IMR-90 (cell line): ENCODE measurements around the gene HRH3. TPM values are rescaled to one million over a fixed set of nuclear protein-coding genes. Genes with fewer than 3 reads are reported as not detected.

Experiments
- ATAC-seq: fragments of 200-7000 bp; cut with Tn5 transposase; 2 replicates; pipeline ENCODE4 v1.9.1; 2020; ENCODE audit warnings: low read depth, mild to moderate bottlenecking, moderate library complexity
- BruUV-seq: library from RNA; stranded (reverse); fragments of 400-500 nt; replicated peaks from 2 replicates; lab custom pipeline; 2021; lab: Mats Ljungman, UMichigan
- CTCF ChIA-PET: fragments of 300-600 bp; formaldehyde crosslinking; extraction: SDS; loops from one replicate; lab custom pipeline; 2021; ENCODE audit warnings: antibody characterized with exemption; lab: Yijun Ruan, JAX
- POLR2A ChIA-PET: fragments of 300-600 bp; sonication (Branson Sonifier 250); formaldehyde crosslinking; loops from one replicate; lab custom pipeline; 2022; ENCODE audit warnings: antibody characterized with exemption; ENCODE audit not compliant: unreplicated experiment; lab: Charles Lee
- DNase-seq: peaks from one replicate; pipeline ENCODE4 v3.0.0; 2013
- H2AFZ ChIP-seq: replicated peaks from 2 replicates; pipeline ENCODE3; 2013; ENCODE audit warnings: low read length, mild to moderate bottlenecking; ENCODE audit not compliant: poor library complexity
- H2AK5ac ChIP-seq: 2 replicates; pipeline ENCODE4 v1.6.1; 2013; ENCODE audit warnings: low read depth, low read length, inconsistent platforms
- H2AK9ac ChIP-seq: replicated peaks from 2 replicates; pipeline ENCODE3; 2013; ENCODE audit warnings: mild to moderate bottlenecking, low read depth, low read length, moderate library complexity; ENCODE audit not compliant: poor library complexity
- H2BK120ac ChIP-seq: 2 replicates; pipeline ENCODE4 v1.6.1; 2013; ENCODE audit warnings: low read depth, low read length, inconsistent platforms
- H2BK15ac ChIP-seq: 3 replicates; pipeline ENCODE4 v1.6.1; 2013; ENCODE audit warnings: low read depth, low read length, inconsistent platforms
- H2BK20ac ChIP-seq: 2 replicates; pipeline ENCODE4 v1.6.1; 2013; ENCODE audit warnings: low read depth, mild to moderate bottlenecking, inconsistent platforms, low read length, moderate library complexity
- H2BK5ac ChIP-seq: 2 replicates; pipeline ENCODE4 v1.6.1; 2013; ENCODE audit warnings: mild to moderate bottlenecking, low read depth, low read length, inconsistent platforms; ENCODE audit not compliant: poor library complexity, severe bottlenecking
- H3K14ac ChIP-seq: replicated peaks from 2 replicates; pipeline ENCODE4 v1.6.1; 2013; ENCODE audit warnings: low read depth, low read length, inconsistent platforms
- H3K18ac ChIP-seq: 2 replicates; pipeline ENCODE4 v1.6.1; 2013; ENCODE audit warnings: low read depth, low read length, control low read depth
- H3K23ac ChIP-seq: 2 replicates; pipeline ENCODE4 v1.6.1; 2013; ENCODE audit warnings: low read depth, low read length, inconsistent platforms
- H3K27ac ChIP-seq: 2 replicates; pipeline ENCODE4 v1.5.1; 2013; ENCODE audit warnings: mild to moderate bottlenecking, control low read depth, low read length; ENCODE audit not compliant: insufficient read depth
- H3K27me3 ChIP-seq: 2 replicates; pipeline ENCODE4 v1.6.1; 2013; ENCODE audit warnings: low read length; ENCODE audit not compliant: control insufficient read depth, insufficient read depth
- H3K36me3 ChIP-seq: 2 replicates; pipeline ENCODE4 v1.6.1; 2013; ENCODE audit warnings: low read length, mixed read lengths; ENCODE audit not compliant: control insufficient read depth, insufficient read depth
- H3K4ac ChIP-seq: 2 replicates; pipeline ENCODE4 v1.6.1; 2013; ENCODE audit warnings: low read depth, low read length, inconsistent platforms
- H3K4me1 ChIP-seq: 2 replicates; pipeline ENCODE4 v1.6.1; 2013; ENCODE audit warnings: low read length, mixed read lengths; ENCODE audit not compliant: control insufficient read depth, insufficient read depth
- H3K4me2 ChIP-seq: 2 replicates; pipeline ENCODE4 v1.6.1; 2013; ENCODE audit warnings: low read depth, mild to moderate bottlenecking, control low read depth, low read length, moderate library complexity
- H3K4me3 ChIP-seq: 2 replicates; pipeline ENCODE4 v1.5.1; 2013; ENCODE audit warnings: low read depth, mild to moderate bottlenecking, control low read depth, low read length, moderate library complexity; ENCODE audit not compliant: insufficient read depth
- H3K56ac ChIP-seq: 2 replicates; pipeline ENCODE4 v1.6.1; 2013; ENCODE audit warnings: low read length, inconsistent platforms; ENCODE audit not compliant: insufficient read depth; ENCODE audit errors: extremely low read depth
- H3K79me1 ChIP-seq, 2 experiments: 2 replicates each; pipeline ENCODE4 v1.6.1; 2013; ENCODE audit warnings: low read length in 2 of 2, inconsistent platforms in 1 of 2, low read depth in 1 of 2
- H3K9ac ChIP-seq: 2 replicates; pipeline ENCODE4 v1.6.1; 2013; ENCODE audit warnings: low read depth, low read length, control low read depth
- H3K9me1 ChIP-seq: 2 replicates; pipeline ENCODE4 v1.6.1; 2013; ENCODE audit warnings: low read length, inconsistent platforms; ENCODE audit not compliant: insufficient read depth
- H3K9me3 ChIP-seq: 2 replicates; pipeline ENCODE4 v1.6.1; 2013; ENCODE audit warnings: low read length; ENCODE audit not compliant: control insufficient read depth, insufficient read depth
- H4K20me1 ChIP-seq: 2 replicates; pipeline ENCODE4 v1.6.1; 2013; ENCODE audit warnings: low read length, inconsistent platforms; ENCODE audit not compliant: insufficient read depth
- H4K5ac ChIP-seq: 2 replicates; pipeline ENCODE4 v1.6.1; 2013; ENCODE audit warnings: mild to moderate bottlenecking, low read depth, low read length, control low read depth
- H4K8ac ChIP-seq, 2 experiments: 2 replicates each; pipeline ENCODE4 v1.6.1; 2013; ENCODE audit warnings: low read depth in 2 of 2, low read length in 2 of 2, control low read depth in 1 of 2, inconsistent platforms in 1 of 2
- H4K91ac ChIP-seq: 2 replicates; pipeline ENCODE4 v1.6.1; 2013; ENCODE audit warnings: low read depth, low read length, inconsistent platforms; ENCODE audit not compliant: insufficient read depth
- CEBPB ChIP-seq: IDR thresholded peaks from 2 replicates; pipeline ENCODE4 v1.6.1; 2012; ENCODE audit warnings: low read depth, low read length, improper control_type of control experiment
- CHD1 ChIP-seq: IDR thresholded peaks from 2 replicates; pipeline ENCODE4 v1.6.1; 2012; ENCODE audit warnings: low read depth, low read length, improper control_type of control experiment
- FOS ChIP-seq: fragments of 150-350 bp; IDR thresholded peaks from 2 replicates; pipeline ENCODE4 v1.6.1; 2016; ENCODE audit warnings: low read depth, low read length
- MAZ ChIP-seq: IDR thresholded peaks from 2 replicates; pipeline ENCODE4 v1.6.1; 2012; ENCODE audit warnings: low read depth, mild to moderate bottlenecking, low read length, improper control_type of control experiment, moderate library complexity, borderline replicate concordance
- MXI1 ChIP-seq: IDR thresholded peaks from 2 replicates; pipeline ENCODE4 v1.6.1; 2012; ENCODE audit warnings: low read depth, mild to moderate bottlenecking, low read length, moderate library complexity, borderline replicate concordance
- RCOR1 ChIP-seq: IDR thresholded peaks from 2 replicates; pipeline ENCODE4 v1.6.1; 2012; ENCODE audit warnings: mild to moderate bottlenecking, low read length, improper control_type of control experiment; ENCODE audit not compliant: insufficient replicate concordance
- SMC3 ChIP-seq: fragments of 150-350 bp; IDR thresholded peaks from 2 replicates; pipeline ENCODE4 v1.6.1; 2016; ENCODE audit warnings: low read depth, mild to moderate bottlenecking, antibody characterized with exemption, low read length, moderate library complexity
- WGBS, 2 experiments: methylation state at CpG; one replicate each; pipeline versions ENCODE4 v1.1.5 to v1.1.7; 2013; ENCODE audit warnings: missing lambda C conversion rate in 2 of 2; ENCODE audit not compliant: insufficient read length in 1 of 2; ENCODE audit errors: extremely low coverage in 2 of 2; 5-methylcytosine and 5-hydroxymethylcytosine counted together
- dilution Hi-C: fragments of 300-500 bp; cut with HindIII; formaldehyde crosslinking; loops from one replicate; pipeline ENCODE4 v1.14.3; 2018; ENCODE audit warnings: low sequenced_read_pairs; ENCODE audit not compliant: unreplicated experiment
- in situ Hi-C: fragments of 300-500 bp; cut with MboI; formaldehyde crosslinking; loops from 3 replicates; pipeline ENCODE4 v1.14.3; 2019; ENCODE audit warnings: low sequenced_read_pairs, inconsistent platforms, mixed read lengths
- intact Hi-C: fragments of 100-400 bp; cut with micrococcal nuclease; formaldehyde crosslinking; loops from 2 replicates; pipeline ENCODE4 v1.10.0; 2022
- polyA plus RNA-seq, 3 experiments: library from polyadenylated mRNA; depleted of rRNA; stranded (reverse); fragments of >200 nt; gene quantifications; 2 replicates each; pipeline ENCODE4 v1.2.3, GENCODE V29; 2012; ENCODE audit warnings: low replicate concordance in 1 of 3
- total RNA-seq: library from RNA; depleted of rRNA; stranded (reverse); fragments of >200 nt; gene quantifications from 2 replicates; pipeline ENCODE4 v1.2.3, GENCODE V29; 2012

Gene HRH3
- total and polyA plus RNA-seq, 2 of the 4 experiments (the other 2 are of a cell fraction): not detected

- Histone ChIP-seq H2BK5ac (no peak overlapping the region), H3K27ac (no peak overlapping the region), H4K5ac (no peak overlapping the region), H2AK9ac (no peak overlapping the region), H2AFZ (no peak overlapping the region), H2BK20ac (no peak overlapping the region), H3K4ac (no peak overlapping the region), H2BK15ac (no peak overlapping the region), H4K8ac (no peak overlapping the region), H3K36me3 (no peaks in the 10 kb centered on the region), H3K9me1 (no peaks in the 10 kb centered on the region), H3K4me2 (no peak overlapping the region), H3K9ac (no peak overlapping the region), H3K18ac (no peak overlapping the region), H3K23ac (no peak overlapping the region), H3K14ac (no peak overlapping the region), H3K79me1 (no peaks in the 10 kb centered on the region), H2AK5ac (no peak overlapping the region), H3K4me1 (no peaks in the 10 kb centered on the region), H3K4me3 (no peak overlapping the region), H4K91ac (no peak overlapping the region), H3K9me3 (no peaks in the 10 kb centered on the region), H3K27me3 (peaks cover 82% of the 10 kb centered on the region), H4K20me1 (peaks cover 4% of the 10 kb centered on the region), H2BK120ac (no peak overlapping the region), H3K56ac (no peak overlapping the region)
- in situ Hi-C loops: no loop called here
- no peak for ATAC-seq
- no TSS peak for BruUV-seq
- ChIA-PET CTCF (no interaction called here), POLR2A (no interaction called here)
- intact Hi-C loops: no loop called here
- no peak for TF ChIP-seq RCOR1
- TF ChIP-seq MAZ: no peak
- no peak for TF ChIP-seq CEBPB
- TF ChIP-seq CHD1: no peak
- no peak for TF ChIP-seq MXI1
- TF ChIP-seq SMC3: no peak
- no peak for TF ChIP-seq FOS
- WGBS, 2 experiments: 81% methylated on average over 7 of the region's 13 CpGs; no CpG with 5 or more reads in 1 of the 2 experiments
- DNase-seq: no peak
- dilution Hi-C loops: no loop called here
These were observed 4.9 kb upstream of the HRH3 start for GRCh38 chr20:62225026-62225425.
